Immature natural killer cell (primary cell): Measurements from ENCODE around the gene OLIG1. TPM values are rescaled to one million over a fixed set of nuclear protein-coding genes. Genes with fewer than 3 reads are reported as not detected.

Experiments
- DNase-seq, 3 donors: peaks; one replicate each; pipeline ENCODE4 v3.0.0; 2022; ENCODE audit warnings: mixed read lengths in 1 of 3
- H3K27ac Mint-ChIP-seq, 6 donors: one replicate each; pipeline ENCODE4 v1.8.0; 2020; ENCODE audit warnings: mixed read lengths in 6 of 6, mild to moderate bottlenecking in 5 of 6, inconsistent platforms in 4 of 6, moderate library complexity in 3 of 6
- H3K27me3 Mint-ChIP-seq, 3 donors: one replicate each; pipeline ENCODE4 v1.8.0; 2020 to 2021; ENCODE audit warnings: low read depth in 3 of 3, mild to moderate bottlenecking in 3 of 3, mixed read lengths in 3 of 3, moderate library complexity in 3 of 3, inconsistent platforms in 1 of 3
- H3K36me3 Mint-ChIP-seq, 3 donors: one replicate each; pipeline ENCODE4 v1.8.0; 2020; ENCODE audit warnings: mixed read lengths in 3 of 3, inconsistent platforms in 2 of 3, mild to moderate bottlenecking in 2 of 3
- H3K4me1 Mint-ChIP-seq, 2 donors: one replicate each; pipeline ENCODE4 v1.8.0; 2020; ENCODE audit warnings: inconsistent platforms in 2 of 2, mild to moderate bottlenecking in 2 of 2, mixed read lengths in 2 of 2, moderate library complexity in 1 of 2
- H3K4me3 Mint-ChIP-seq, 5 donors: one replicate each; pipeline ENCODE4 v1.8.0; 2020; ENCODE audit warnings: mild to moderate bottlenecking in 5 of 5, mixed read lengths in 5 of 5, inconsistent platforms in 3 of 5, moderate library complexity in 3 of 5
- H3K9me3 Mint-ChIP-seq, 6 donors: one replicate each; pipeline ENCODE4 v1.8.0; 2020; ENCODE audit warnings: mild to moderate bottlenecking in 6 of 6, mixed read lengths in 6 of 6, inconsistent platforms in 4 of 6, moderate library complexity in 3 of 6
- polyA plus RNA-seq, 3 donors: library from polyadenylated mRNA; unstranded; fragments of 300-500 nt; fragmentation: Illumina TruSeq; gene quantifications; one replicate each; pipeline ENCODE4 v1.2.3, GENCODE V29; 2021

Gene OLIG1
- polyA plus RNA-seq, 3 donors from 2014 or later, result not detected

DNA sequence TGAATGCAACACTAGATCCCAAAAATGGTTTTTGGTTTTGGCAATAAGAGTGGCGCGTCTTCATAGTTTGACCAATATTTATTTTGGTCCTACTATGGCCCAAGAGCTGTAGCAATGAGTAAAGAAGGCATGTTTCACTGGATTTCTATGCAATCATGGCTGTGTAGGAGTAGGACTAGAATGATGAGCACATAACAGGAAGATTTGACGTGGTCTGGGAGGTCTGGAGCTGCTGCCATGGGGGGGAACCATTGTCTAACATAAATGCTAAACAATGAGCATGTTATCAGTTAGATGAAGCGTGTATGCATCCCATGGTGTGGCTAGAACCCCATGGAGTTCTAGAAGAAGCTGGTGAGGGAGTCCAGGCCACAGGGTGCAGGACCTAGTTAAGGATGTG lies 38.3 kb downstream of the OLIG1 start:
- H3K4me3 Mint-ChIP-seq, result no peak overlapping the region
- peaks cover 2 to 5% of the 10 kb centered on the region in 2 donors for H3K4me1 Mint-ChIP-seq
- no peak for DNase-seq
- H3K9me3 Mint-ChIP-seq, result no peaks in the 10 kb centered on the region
- H3K36me3 Mint-ChIP-seq, result no peaks in the 10 kb centered on the region
- H3K27me3 Mint-ChIP-seq, result peaks cover 4 to 38% (median 7%) of the 10 kb centered on the region in 3 donors
- no peak overlapping the region for H3K27ac Mint-ChIP-seq

GRCh38 chr21:33109574-33110339 lies 39.8 kb downstream of the OLIG1 start:
- Mint-ChIP-seq H3K27ac (no peak overlapping the region), H3K27me3 (peaks cover 4 to 45% (median 7%) of the 10 kb centered on the region in 3 donors), H3K4me1 (peaks cover 2 to 5% of the 10 kb centered on the region in 2 donors), H3K4me3 (no peak overlapping the region), H3K9me3 (no peaks in the 10 kb centered on the region), H3K36me3 (no peaks in the 10 kb centered on the region)
- DNase-seq, result no peak

DNA sequence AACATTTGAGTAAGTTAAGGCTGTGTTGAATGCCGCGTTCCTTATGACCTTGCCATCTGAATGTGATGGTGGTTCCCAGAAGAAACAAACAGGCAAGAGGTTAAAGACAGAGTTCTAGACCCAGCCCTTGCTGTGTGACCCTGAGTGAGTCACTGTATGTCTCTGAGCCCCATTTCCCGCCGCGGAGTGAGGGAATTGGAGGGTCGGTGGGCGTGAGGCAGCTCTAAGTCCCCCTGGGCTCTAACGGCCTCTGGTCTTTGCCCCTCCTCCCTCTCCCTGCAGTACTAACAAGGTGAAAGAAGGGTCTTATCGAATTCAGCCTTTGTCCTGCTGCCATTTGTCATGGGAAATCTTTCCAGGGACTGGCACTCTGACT lies 40.4 kb downstream of the OLIG1 start:
- H3K27me3 Mint-ChIP-seq, result peaks cover 4 to 46% (median 7%) of the 10 kb centered on the region in 3 donors
- no peak overlapping the region for H3K27ac Mint-ChIP-seq
- H3K9me3 Mint-ChIP-seq, result no peaks in the 10 kb centered on the region
- no peak for DNase-seq
- H3K4me1 Mint-ChIP-seq, result peaks cover 2 to 5% of the 10 kb centered on the region in 2 donors
- H3K36me3 Mint-ChIP-seq, result no peaks in the 10 kb centered on the region
- H3K4me3 Mint-ChIP-seq, result no peak overlapping the region

DNA sequence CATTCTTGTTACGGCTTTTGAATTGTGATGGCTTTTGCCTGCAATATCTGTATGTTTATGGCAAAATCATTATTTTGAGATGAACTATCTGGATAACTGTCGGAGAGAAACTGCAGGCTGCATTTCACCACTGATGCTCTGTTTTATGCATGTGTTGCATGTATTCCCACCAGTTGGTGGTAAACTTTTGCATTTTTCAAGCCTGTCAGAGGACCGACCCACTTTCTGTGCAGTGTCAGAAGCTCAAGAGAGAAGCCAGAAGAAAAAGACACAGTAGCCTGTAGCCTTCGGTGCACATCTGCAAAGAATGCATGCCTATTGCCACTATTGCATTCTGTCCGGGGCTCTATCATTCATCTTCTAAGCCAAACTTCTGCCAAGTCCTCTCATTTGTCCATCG lies 41.6 kb downstream of the OLIG1 start:
- H3K4me3 Mint-ChIP-seq, result no peak overlapping the region
- no peaks in the 10 kb centered on the region for H3K36me3 Mint-ChIP-seq
- peaks cover 4 to 45% (median 7%) of the 10 kb centered on the region in 3 donors for H3K27me3 Mint-ChIP-seq
- H3K9me3 Mint-ChIP-seq, result no peaks in the 10 kb centered on the region
- no peak overlapping the region for H3K27ac Mint-ChIP-seq
- H3K4me1 Mint-ChIP-seq, result peaks cover 5% of the 10 kb centered on the region in 2 donors
- DNase-seq, result no peak

GRCh38 chr21:33112151-33112550 lies 42.2 kb downstream of the OLIG1 start:
- H3K4me1 Mint-ChIP-seq, result peaks cover 5% of the 10 kb centered on the region in 2 donors
- H3K9me3 Mint-ChIP-seq, result no peaks in the 10 kb centered on the region
- no peaks in the 10 kb centered on the region for H3K36me3 Mint-ChIP-seq
- peaks cover 4 to 48% (median 7%) of the 10 kb centered on the region in 3 donors for H3K27me3 Mint-ChIP-seq
- H3K4me3 Mint-ChIP-seq, result no peak overlapping the region
- H3K27ac Mint-ChIP-seq, result no peak overlapping the region
- no peak for DNase-seq

DNA sequence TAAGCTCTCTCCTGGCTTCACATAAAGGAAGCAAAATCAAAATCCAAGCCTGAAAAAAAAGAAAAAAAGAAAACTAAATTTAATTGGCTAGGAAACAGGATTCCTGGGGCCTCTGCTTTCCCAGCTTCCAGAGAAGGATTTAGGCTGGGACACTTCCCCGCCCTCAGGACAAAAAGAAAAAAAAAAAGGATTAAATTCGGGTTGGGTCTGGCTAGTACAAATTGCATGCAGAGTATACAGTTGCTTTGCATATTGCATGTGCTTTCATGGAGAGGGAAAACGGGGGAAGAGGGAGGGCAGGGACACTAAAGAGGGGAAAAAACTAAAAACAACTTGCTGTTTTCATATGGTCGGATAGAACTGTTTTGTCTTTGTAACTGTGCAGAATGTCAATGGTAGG lies 42.7 kb downstream of the OLIG1 start:
- Mint-ChIP-seq H3K27me3 (peaks cover 4 to 53% (median 10%) of the 10 kb centered on the region in 3 donors), H3K4me3 (no peak overlapping the region), H3K27ac (no peak overlapping the region), H3K4me1 (peaks cover 5% of the 10 kb centered on the region in 2 donors), H3K9me3 (no peaks in the 10 kb centered on the region), H3K36me3 (no peaks in the 10 kb centered on the region)
- no peak for DNase-seq

DNA sequence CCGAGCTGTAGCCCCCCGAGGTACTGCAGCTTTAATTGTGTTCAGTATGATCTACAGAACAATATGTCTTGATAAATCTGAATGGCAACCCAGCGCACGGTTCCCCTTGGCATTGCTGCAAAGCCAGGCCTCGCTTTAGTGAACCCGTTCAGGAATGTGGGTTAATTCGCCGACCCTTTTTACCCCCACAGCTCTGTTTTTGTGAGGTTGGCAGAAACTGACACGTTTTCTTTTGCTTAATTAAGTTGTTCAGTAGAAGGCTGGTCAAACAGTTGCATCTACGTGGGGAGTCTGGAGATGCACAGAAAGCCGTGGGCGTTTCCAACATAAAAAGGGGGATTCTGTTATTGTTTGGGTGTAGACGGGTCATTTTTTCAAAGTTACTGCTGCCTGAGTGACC lies 43.2 kb downstream of the OLIG1 start:
- no peak for DNase-seq
- peaks cover 4 to 57% (median 10%) of the 10 kb centered on the region in 3 donors for H3K27me3 Mint-ChIP-seq
- peaks cover 5% of the 10 kb centered on the region in 2 donors for H3K4me1 Mint-ChIP-seq
- H3K4me3 Mint-ChIP-seq, result no peak overlapping the region
- no peaks in the 10 kb centered on the region for H3K9me3 Mint-ChIP-seq
- H3K27ac Mint-ChIP-seq, result no peak overlapping the region
- no peaks in the 10 kb centered on the region for H3K36me3 Mint-ChIP-seq

- DNase-seq, result no peak
- Mint-ChIP-seq H3K9me3 (no peaks in the 10 kb centered on the region), H3K4me1 (peaks cover 2 to 4% of the 10 kb centered on the region in 2 donors), H3K27me3 (peaks cover 2 to 54% (median 4%) of the 10 kb centered on the region in 3 donors), H3K4me3 (no peak overlapping the region), H3K27ac (no peak overlapping the region), H3K36me3 (no peaks in the 10 kb centered on the region)
Measured at GRCh38 chr21:33114276-33114675, 44.3 kb downstream of the OLIG1 start.

DNA sequence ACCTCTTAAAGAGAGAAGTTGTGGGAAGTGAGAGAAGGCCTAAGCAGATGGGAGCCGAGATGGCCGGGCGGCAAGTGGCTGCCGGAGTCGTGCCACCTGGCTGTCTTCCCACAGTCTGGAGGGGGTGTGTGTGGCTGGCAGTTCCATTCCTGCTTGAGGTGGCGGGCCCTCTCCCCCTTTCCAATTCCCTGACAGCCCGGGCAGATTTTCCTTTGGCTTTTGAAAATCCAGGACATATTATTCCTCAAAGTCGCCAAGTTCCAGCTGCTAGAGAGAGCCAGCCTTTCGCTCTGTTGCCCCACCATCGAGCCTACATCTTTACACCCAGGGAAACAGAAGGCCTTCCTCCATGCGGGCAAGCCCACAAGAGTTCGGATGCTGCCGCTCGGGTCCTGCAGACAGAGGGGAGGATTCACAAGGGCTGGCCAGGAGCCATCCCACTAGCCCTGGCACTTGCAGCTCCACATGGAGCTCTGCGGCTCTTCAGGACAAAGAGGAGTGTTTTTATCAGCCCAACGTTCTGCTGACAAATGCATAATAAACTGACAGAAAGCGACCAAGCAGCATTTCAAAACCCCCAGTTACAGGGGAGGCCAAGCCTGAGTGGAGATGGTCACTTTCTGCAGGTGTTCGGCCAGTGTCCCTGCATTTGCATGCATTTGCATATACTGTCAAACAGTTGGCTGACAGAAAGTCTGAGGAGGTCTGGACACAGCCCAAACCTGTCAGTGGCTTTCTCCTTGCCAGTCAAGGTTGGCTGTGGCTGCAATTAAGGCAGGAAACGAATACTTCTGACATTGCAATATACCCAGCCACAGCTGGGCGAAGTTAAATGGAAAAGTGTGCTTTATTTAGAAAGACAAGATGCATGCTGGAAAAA lies 45.9 kb downstream of the OLIG1 start:
- Mint-ChIP-seq H3K36me3 (no peaks in the 10 kb centered on the region), H3K27me3 (peaks cover 2 to 50% (median 3%) of the 10 kb centered on the region in 3 donors), H3K4me3 (no peak overlapping the region), H3K27ac (no peak overlapping the region), H3K4me1 (peaks cover 0 to 3% of the 10 kb centered on the region in 2 donors), H3K9me3 (no peaks in the 10 kb centered on the region)
- DNase-seq, result no peak

DNA sequence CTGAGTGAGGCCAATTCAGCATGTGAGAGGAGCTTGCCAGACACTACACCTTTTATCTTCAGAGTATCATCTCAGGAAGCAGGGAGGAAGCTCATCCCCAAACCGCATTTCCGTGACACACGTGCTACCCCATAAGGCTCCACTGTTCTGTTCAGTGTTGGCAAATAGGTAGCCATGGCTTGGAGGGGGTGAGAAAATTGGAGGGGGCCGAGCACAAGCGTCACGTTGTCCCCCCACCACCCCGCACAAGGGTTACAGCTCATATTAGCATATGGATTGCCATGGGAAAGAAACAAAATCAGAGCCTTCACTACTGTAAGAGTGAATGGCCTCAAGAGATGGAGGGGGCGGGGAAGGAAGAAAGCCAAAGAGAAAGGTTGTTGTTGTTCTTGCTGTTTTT lies 46.7 kb downstream of the OLIG1 start:
- no peak for DNase-seq
- peaks cover 2 to 43% (median 3%) of the 10 kb centered on the region in 3 donors for H3K27me3 Mint-ChIP-seq
- peaks cover 0 to 3% of the 10 kb centered on the region in 2 donors for H3K4me1 Mint-ChIP-seq
- H3K9me3 Mint-ChIP-seq, result no peaks in the 10 kb centered on the region
- no peak overlapping the region for H3K27ac Mint-ChIP-seq
- no peak overlapping the region for H3K4me3 Mint-ChIP-seq
- no peaks in the 10 kb centered on the region for H3K36me3 Mint-ChIP-seq

- DNase-seq, result no peak
- no peaks in the 10 kb centered on the region for H3K36me3 Mint-ChIP-seq
- H3K27me3 Mint-ChIP-seq, result peaks cover 0 to 41% (median 3%) of the 10 kb centered on the region in 3 donors
- H3K9me3 Mint-ChIP-seq, result no peaks in the 10 kb centered on the region
- no peak overlapping the region for H3K4me3 Mint-ChIP-seq
- H3K27ac Mint-ChIP-seq, result no peak overlapping the region
- peaks cover 0 to 3% of the 10 kb centered on the region in 2 donors for H3K4me1 Mint-ChIP-seq
Measured at GRCh38 chr21:33117101-33117888, 47.4 kb downstream of the OLIG1 start.
